HG03378 (cell line): ENCODE results near the gene MED7.

ENCODE experiments used
- ATAC-seq: cut with Tn5 transposase; IDR thresholded peaks from one replicate; pipeline ENCODE4 v1.9.1; 2021; ENCODE audit warnings: mild to moderate bottlenecking, moderate library complexity; ENCODE audit not compliant: unreplicated experiment

The MED7 gene

DNA sequence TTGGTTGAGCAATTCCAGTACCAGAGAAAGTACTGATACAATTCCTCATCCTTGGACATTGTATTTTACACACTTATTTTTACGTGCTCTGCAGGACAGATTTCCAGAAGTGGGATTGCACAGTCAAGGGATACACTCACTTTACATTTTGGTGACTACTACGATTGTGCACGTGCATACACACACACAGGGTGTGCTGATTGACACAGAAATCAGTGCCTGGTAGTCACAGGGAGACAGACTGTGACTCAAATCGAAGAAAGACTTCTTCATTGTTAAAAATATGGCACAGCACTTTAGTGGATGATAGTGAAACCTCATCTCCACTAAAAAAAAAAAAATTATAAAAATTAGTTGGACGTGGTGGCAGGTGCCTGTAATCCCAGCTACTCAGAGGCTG is 21.9 kb upstream of the MED7 start:
- ATAC-seq = no peak

DNA sequence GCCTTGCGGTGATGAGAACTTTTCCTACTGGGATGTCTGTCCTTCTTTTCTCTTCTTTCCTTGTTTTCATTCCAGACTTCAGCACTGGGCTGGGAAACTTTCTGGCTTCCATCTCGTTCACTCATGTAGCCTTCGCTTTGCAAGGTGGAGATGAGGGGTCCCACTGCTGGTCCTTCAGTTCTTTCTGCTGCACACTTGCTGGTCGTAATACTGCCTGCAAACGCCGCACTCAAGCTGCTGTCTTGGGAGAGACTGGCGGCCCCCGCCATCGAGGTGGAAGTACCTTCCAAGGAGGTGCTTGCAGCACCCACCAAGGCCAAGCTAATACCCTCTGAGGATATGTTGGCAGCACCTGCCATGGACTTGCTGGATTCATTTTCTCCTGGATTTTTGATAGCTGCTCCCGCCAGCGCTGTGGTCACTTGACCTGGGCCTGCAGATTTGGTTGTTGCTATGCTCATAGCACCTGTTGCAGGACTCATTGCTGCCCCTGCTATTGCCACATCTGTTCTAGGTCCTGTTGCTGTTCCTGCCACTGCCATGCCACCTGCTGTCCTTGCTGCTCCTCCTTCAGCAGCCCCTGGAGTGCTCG is 20.4 kb upstream of the MED7 start:
- ATAC-seq = no peak

DNA sequence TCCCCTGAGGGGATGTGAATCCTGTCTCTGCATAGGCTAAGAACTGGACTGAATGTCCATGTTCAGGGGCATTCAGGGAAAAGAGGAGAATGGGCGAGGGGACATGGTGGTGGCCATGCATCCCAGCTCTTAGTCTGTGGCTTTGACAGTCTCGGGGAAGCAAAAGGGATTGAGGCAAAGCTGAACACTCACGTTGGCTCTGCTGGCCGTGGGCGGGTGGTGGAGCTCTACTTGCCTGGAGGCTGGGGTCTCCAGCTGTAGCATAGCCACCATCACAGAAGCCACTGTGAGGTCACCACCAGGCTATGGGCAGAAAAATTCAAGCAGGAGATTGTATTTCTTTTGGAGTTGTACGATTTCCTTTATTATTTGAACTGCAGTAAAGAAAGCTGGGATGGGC is 19.3 kb upstream of the MED7 start:
- ATAC-seq = no peak

DNA sequence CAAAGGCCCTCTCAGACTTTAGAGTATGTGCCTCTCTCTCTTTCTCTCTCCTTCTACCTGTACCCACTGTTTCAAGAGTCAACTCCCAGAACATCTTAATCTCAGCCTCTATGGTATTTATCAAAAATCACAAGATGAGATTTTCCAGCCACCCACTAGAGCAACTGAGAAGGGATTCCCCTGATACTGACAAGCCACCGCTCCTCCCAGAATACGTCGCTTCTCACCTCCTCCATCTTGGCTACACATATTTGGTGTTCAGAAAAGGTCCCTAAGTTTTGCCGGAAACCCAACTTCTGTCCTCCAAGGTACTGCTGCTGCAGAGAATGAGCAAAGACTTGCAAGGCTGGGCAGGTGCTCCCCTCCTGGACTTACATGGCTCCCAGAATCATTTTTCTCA is 17.3 kb upstream of the MED7 start:
- ATAC-seq = no peak

DNA sequence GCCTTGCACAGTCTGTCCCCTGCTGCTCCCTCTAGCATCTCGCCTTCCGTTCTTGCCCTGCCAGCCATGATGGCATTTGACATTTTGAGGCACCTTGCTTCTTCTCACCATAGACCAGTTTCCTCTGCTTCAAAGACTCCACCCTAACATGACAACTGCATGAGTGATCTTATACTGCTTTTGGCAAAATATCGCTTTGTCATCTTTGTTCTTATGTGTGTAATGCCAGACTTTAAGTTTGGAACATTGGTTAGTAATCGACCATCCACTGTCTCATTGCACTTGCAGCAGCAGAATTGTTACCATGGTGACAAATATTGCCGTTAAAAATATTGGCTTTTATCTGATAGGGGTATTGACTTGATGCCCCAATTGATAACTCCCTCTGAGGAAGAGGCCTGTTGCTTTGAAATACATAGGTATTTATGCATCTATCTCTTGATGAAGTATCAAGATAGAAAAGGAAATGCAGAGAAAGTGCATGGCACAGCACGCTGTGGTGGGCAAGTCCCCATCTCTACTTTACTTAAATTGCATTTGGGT is 16.6 kb upstream of the MED7 start:
- ATAC-seq = no peak

DNA sequence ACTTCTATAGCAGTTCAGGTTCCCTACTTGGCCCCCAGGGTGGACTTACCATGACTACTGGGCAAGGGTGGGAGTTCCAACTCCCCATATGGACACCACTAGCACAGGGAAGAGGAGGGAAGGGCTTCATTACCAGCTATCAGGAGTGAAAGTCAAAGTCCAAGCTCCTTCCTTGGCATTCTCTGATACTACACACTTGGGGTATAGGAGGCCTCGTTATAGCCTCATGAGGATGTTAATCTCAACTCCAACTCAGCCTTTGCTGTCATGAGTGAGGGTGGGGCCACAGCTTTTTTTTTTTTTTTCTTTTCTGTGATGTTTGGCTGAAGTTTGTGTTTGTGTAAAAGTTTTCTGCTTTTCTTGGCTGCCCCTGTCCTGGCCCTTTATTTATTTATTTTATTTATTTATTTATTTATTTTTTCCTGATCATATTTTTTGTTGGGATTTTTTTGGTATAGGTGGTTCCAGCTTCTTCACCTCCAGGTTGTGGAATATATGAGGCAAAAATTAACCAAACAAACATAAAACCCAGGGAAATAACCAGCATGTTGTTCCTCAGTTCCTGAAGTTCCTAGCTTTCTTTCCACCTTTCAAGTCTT is 14.7 kb upstream of the MED7 start:
- ATAC-seq = no peak

DNA sequence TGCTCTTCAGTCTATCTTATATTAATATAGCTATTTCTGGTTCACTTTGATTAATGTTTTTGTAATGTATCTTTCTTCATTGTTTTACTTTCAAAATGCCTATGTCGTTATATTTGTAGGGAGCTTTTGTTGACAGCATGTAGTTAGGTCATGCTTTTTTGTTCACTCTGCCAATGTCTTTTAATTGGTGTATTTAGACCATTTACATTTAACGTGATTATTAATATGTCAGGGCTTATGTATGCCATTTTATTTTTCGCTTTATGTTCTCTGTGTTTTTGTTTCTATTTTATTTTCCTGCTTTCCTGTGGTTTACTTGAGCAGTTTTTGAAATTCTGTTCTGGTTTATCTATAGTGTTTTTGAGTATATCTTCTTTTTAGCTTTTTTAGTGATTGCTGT is 12.6 kb upstream of the MED7 start:
- ATAC-seq = no peak

DNA sequence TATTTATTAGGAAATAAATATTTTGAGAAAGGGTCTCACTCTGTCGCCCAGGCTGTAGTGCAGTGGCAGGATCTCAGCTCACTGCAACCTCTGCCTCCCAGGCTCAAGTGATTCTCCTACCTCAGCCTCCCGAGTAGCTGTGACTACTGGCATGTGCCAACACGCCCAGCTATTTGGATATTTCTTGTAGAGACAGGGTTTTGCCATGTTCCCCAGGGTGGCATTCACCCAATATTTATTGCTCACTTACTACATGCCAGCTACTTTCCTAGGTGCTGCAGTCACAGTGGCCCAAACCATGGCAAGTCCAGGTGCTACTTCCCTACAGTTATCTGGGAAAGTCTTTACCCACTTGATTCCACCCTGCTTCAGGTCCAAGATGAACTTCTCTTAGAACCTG is 8.3 kb upstream of the MED7 start:
- no peak for ATAC-seq

DNA sequence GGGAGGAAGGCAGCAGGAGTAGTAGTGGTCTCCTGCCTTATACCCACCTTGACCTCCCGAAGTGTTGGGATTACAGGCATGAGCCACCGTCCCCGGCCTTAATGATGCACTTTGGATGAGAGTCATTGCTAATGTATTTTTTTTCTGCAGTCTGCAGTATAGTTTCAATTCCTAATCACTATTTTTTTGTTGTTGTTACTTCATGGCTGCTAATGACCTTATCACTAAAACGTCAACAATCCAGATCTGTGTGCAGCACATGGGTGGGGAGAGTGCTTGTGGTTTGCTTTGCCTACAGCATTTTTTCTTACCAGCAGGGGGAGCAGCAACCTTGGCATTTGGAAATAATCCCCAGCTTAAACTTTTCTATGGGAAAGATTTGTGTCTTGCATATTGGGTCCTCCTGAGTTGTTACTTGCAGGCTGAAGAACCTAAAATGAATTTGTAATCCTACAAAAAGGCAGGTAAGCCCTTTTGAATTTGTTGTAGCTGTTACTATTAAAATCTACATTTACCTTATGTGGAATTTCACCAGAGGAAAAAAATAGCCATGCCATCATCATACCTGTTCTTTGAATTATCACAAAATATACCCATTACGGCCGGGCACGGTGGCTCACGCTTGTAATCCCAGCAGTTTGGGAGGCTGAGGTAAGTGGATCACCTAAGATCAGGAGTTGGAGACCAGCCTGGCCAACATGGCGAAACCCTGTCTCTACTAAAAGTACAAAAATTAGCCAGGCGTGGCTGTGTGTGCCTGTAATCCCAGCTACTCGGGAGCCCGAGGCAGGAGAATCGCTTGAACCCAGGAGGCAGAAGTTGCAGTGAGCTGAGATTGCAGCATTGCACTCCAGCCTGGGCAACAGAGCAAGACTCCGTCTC is 6.3 kb upstream of the MED7 start:
- ATAC-seq = peak; percentile 57

DNA sequence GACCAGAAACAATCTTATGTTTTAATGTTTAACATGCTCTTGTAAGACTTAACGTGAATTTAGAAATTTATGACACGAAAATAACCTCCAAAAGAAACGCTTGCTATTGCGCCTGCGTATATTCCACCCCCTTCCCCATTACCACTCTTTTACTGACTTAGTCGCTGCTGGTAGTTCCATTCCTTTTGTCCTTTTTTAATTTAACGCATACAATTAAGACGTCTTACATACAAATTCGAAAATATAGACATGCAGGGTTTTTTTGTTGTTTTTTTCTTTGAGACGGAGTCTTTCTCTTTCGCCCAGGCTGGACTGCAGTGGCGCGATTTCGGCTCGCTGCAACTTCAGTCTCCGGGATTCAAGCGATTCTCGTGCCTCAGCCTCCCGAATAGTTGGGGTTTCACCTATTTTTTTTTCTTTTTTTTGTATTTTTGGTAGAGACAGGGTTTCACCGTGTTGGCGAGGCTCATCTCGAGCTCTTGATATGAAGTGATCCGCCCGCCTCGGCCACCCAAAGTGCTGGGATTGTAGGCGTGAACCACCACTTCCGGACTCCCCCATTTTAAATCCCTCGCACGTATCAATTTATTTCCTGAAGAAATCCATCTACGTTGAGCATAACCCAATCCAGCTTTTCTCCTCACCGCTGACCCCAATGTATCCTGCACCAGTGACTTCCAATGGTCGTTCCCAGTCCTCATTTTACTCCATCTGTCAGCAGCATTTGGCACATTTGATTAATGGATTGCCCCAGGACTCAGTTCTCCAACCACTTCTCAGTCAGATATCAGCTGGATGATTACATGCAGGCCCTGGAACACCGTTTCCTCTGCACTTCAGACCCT is 684 bp upstream of the MED7 start:
- ATAC-seq = peak; percentile 41

DNA sequence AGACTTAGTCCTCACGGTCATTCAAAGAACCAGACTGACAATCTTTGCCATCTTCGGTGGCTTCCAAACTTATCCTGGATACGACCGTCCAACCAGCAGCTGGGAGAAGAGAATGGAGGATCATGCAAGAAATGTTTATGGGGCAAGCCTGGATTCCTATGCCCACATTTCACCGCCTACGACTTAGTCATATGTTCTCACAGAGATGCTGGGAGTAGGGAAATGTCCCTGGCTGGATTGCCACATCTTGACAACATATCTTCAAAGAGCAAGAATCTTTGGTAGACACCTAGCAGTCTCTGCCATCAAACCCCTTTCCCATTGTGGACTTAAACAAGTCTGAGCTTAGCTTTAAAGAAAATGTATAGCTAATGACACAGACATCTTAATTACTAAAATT is 5.0 kb downstream of the MED7 start:
- ATAC-seq = no peak

DNA sequence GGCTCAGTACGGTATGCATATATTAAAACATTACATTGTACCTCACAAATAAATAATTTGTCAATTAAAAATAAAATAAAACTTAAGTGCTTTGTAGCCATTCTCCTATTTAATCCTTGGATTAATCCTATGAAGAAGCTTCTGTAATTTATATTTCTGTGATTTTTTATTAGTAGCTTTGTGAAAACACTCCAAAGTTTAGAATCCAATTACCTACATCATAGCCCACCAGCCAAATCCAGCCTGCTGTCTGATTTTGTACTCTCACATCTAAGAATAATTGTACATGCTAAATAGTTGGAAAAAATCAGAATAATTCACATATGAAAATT is 10.4 kb downstream of the MED7 start:
- ATAC-seq = no peak

DNA sequence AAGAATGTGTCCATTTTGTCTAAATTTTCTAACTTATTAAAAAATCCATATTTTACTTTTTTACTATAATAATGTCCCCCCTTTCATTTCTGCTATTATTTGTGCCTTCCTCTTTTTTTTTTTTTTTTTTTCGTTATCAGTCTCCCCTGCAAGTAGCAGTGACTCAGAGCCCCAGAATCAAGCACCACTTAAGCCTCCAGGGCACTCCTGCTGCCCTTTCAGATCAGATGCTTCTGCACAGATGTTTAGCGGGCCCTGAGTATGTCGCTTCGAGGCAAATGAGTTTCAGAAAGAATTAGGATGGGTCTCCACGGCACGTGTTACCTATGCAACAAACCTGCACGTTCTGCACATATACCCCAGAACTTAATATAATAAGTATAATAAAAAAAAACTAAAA is 11.7 kb downstream of the MED7 start:
- ATAC-seq = no peak

DNA sequence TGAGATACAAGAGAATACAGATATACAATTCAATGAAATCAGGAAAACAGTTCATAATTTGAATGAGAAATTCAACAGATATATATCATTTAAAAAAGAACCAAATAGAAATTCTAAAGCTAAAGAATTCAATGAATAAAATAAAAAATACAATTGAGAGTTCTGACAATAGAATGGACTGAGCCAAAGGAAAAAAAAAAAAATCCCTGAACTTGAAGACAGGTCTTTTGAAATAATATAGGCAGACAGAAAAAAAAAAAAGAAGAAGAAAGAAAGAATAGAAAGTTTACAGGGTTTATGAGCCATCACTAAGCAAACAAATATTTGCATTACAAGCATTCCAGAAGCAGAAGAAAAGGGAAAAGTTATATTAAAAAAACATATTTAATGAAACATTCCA is 21.0 kb downstream of the MED7 start:
- no peak for ATAC-seq

DNA sequence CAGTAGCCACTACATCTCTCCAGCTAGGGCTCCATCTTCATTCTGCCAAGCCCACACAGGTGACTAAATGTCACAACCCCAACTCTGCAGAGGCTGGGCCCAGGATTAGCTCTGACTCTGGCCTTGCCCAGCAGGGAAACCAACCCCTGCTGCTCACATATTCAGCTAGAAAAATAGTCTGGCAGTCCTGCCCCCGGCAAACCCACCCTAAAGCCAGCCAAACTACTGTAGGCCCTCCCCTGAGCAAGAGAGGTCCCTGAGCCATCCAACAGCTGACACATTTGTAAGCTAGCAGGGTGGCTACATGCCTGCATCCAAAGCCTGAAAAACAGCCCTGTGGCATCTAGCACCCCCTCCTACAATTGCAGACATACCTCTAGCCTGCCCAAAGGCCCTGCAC is 22.6 kb downstream of the MED7 start:
- ATAC-seq = no peak

DNA sequence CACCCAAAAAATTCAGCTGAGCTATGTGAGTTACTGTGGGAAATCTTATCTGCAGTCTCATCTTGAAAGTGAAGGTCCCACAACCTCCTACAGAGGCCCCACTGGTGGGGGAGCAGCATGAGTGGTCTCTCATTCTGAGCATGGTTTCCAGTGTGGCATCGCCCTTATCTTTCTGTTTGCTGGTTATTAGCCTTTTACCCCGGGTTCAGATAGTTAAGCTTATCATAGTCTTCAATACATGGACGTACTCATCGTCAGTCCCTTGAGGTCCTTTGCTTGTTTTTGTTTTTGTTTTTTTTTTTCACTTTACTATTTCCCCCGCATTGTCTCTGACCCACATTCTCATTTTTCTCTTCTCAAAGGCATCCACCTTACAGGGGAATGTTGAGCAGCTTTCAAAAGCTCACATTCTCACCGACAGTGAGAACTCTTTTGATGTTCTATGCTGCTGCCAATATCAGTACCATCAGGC is 26.1 kb downstream of the MED7 start:
- peak; percentile 63 for ATAC-seq

DNA sequence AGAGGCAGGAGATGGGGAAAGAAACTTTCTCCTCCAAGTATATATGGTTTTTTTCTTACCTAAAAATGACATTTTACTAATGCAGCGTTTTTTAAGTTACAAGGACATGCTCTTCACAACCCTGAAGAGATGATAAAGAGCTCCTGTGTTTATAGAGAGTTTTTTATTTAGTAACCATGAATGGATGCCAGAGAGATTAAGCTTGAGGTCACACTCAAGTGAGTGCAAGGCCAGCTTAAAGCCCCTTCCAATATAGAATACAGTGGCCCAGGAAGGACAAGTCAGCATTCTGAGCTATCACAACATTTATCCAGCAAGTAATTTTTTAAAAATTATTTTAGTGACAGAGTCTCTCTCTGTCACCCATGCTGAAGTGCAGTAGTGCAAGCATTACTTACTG is 27.2 kb downstream of the MED7 start:
- ATAC-seq = no peak

DNA sequence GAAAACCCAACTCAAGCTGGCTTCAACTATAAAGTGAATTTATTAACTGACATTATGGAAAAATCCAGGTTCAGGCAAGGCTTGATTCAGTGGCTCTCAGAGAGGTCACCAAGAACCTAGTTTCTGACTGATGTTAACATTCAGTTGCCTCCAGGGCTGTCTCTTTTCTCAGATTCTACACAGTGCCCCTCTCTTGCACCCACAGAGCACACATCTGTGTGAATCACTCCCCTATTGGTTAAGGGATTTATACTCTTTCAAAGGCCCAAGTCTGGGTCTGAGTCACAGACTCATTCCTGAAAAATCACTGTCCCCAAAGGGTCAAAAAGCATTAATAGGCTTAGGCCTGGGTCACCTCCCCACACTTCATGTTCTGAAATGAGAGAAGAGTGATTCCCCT is 27.7 kb downstream of the MED7 start:
- peak; percentile 36 for ATAC-seq

DNA sequence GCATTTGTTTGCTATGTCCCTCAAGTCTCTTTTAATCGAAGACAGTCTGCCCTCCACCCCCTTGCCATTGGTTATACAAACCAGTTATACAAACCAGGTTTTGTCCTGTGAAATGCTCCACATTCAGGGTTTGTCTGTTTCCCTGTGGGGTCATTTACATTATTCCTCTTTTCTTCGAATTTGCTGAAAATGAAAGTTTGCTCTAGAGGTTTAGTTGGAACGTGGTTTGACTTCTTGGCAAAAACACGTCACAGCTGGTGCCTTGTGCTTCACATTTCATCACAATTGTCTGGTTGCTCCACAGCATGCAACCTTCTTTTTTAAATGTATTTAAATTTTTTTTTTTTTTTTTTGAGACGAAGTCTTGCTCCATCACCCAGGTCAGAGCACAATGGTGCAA is 29.7 kb downstream of the MED7 start:
- ATAC-seq = no peak

DNA sequence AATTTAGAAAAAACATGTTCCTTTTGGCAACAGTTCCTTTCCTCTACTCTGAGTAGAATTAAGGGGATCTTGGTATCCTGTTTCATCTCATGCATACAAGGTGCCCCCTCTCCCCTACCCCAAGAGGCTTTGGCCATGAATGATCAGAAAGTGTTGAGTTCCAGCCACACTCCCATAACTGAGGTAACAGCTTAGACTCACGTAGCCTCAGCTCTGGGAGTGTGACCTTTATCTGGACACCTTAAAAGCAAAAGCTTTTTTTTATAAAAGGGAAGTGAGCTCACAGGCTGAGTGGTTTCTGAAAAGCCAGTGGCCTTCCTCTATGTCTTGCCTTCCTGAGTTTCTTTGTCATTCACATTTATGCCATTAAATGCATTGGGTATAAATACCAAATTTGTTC is 32.9 kb downstream of the MED7 start:
- ATAC-seq = peak; percentile 78

DNA sequence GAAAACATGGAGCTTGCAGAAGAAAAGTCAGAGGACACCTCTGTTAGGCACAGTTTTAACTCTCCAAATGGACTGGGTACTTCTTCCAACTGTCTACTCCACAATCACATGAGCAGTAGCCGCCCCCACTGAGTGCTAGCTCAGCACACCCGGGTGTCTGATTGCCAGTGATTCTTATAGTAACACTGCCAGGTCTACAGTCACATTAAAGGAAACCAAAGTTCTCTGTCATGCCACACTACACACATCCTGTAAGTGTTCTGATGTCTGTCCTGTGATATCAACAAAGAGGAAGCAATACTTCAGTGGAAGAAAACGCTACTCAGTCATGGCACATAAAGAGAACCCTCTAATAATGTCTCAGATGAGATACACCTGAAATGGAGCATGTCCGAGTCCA is 33.7 kb downstream of the MED7 start, which contains the start of gene HAVCR2:
Gene HAVCR2 (minus strand): TSS at position 69 of the 400 bp plus-strand sequence. CDS start 61 bp downstream, at position 8.
- peak; percentile 90 for ATAC-seq
